SK-N-SH treated with all-trans-retinoic acid at 6 μM for 48 hours (cell line): ENCODE results near the gene ELOVL5.

ENCODE experiments used
- ARNTL ChIP-seq: fragments of 450-650 bp; formaldehyde crosslinking; IDR thresholded peaks from 2 replicates; pipeline ENCODE4 v1.5.0; 2020; ENCODE audit warnings: low read depth, mild to moderate bottlenecking, moderate library complexity, borderline replicate concordance
- BACH2 ChIP-seq: fragments of 250-450 bp; sonication (Bioruptor Pico); IDR thresholded peaks from 2 replicates; pipeline ENCODE4 v1.9.0; 2021; ENCODE audit warnings: mild to moderate bottlenecking, borderline replicate concordance
- CSDC2 ChIP-seq: fragments of 250-450 bp; sonication (Bioruptor Pico); IDR thresholded peaks from 2 replicates; pipeline ENCODE4 v1.5.0; 2020; ENCODE audit warnings: mild to moderate bottlenecking, moderate library complexity
- ISL1 ChIP-seq: fragments of 250-450 bp; sonication (Bioruptor Pico); IDR thresholded peaks from 2 replicates; pipeline ENCODE4 v2.1.2; 2022; ENCODE audit warnings: mild to moderate bottlenecking, moderate library complexity
- POU6F1 ChIP-seq: fragments of 250-450 bp; sonication (Bioruptor Pico); IDR thresholded peaks from 2 replicates; pipeline ENCODE4 v1.8.0; 2021; ENCODE audit warnings: low read depth, mild to moderate bottlenecking, moderate library complexity, borderline replicate concordance
- PPARA ChIP-seq: fragments of 250-450 bp; sonication (Bioruptor Pico); IDR thresholded peaks from 2 replicates; pipeline ENCODE4 v1.5.0; 2020; ENCODE audit warnings: mild to moderate bottlenecking, borderline replicate concordance
- TSHZ2 ChIP-seq: fragments of 250-450 bp; sonication (Bioruptor Pico); IDR thresholded peaks from 2 replicates; pipeline ENCODE4 v1.5.0; 2020; ENCODE audit warnings: mild to moderate bottlenecking, moderate library complexity
- ZC3H10 ChIP-seq: fragments of 250-450 bp; sonication (Bioruptor Pico); IDR thresholded peaks from 2 replicates; pipeline ENCODE4 v1.5.1; 2021; ENCODE audit warnings: mild to moderate bottlenecking, moderate library complexity
- ZFP30 ChIP-seq: fragments of 450-650 bp; formaldehyde crosslinking; IDR thresholded peaks from 2 replicates; pipeline ENCODE4 v1.5.0; 2022; ENCODE audit warnings: mild to moderate bottlenecking, moderate library complexity
- ZNF565 ChIP-seq: fragments of 450-650 bp; formaldehyde crosslinking; conservative IDR thresholded peaks from 2 replicates; pipeline ENCODE4 v1.5.0; 2020; ENCODE audit warnings: low read depth, mild to moderate bottlenecking, moderate library complexity
- ZNF70 ChIP-seq: fragments of 450-650 bp; formaldehyde crosslinking; IDR thresholded peaks from 2 replicates; pipeline ENCODE4 v1.5.0; 2020; ENCODE audit warnings: mild to moderate bottlenecking, moderate library complexity
- ZNF8 ChIP-seq: fragments of 450-650 bp; formaldehyde crosslinking; IDR thresholded peaks from 2 replicates; pipeline ENCODE4 v1.5.0; 2020; ENCODE audit warnings: mild to moderate bottlenecking, moderate library complexity

- TF ChIP-seq ARNTL, result no peak
- no peak for TF ChIP-seq POU6F1 (CRISPR knock-in tag)
- no peak for TF ChIP-seq CSDC2
- TF ChIP-seq TSHZ2, result no peak
- no peak for TF ChIP-seq ZFP30
- TF ChIP-seq ZNF70, result no peak
- TF ChIP-seq PPARA, result no peak
- no peak for TF ChIP-seq ZC3H10 (CRISPR knock-in tag)
- TF ChIP-seq ZNF8 (CRISPR knock-in tag), result no peak
- TF ChIP-seq ISL1, result no peak
- no peak for TF ChIP-seq ZNF565
- no peak for TF ChIP-seq BACH2 (CRISPR knock-in tag)
These were observed 61.2 kb downstream of the ELOVL5 start for GRCh38 chr6:53287336-53288225.
